Epithelial cell of esophagus (primary cell): Measurements from ENCODE around the gene LYSMD1.
"Not testable (repeated sequence)": the region's sequence is repeated elsewhere in the genome, so short reads cannot be mapped to it uniquely, and the experiment has no call there.

Experiments used
- DNase-seq: peaks from one replicate; pipeline ENCODE4 v3.0.0; 2010; ENCODE audit warnings: low read depth
- H3K4me3 ChIP-seq: 2 replicates; pipeline ENCODE4 v1.5.1; 2011; ENCODE audit warnings: mild to moderate bottlenecking, low read length, control low read depth
- CTCF ChIP-seq: IDR thresholded peaks from 2 replicates; pipeline ENCODE4 v1.5.1; 2011; ENCODE audit warnings: low read depth, mild to moderate bottlenecking, low read length, control low read depth, inconsistent platforms; ENCODE audit not compliant: insufficient read depth; ENCODE audit errors: missing control alignments

Gene LYSMD1, protein sequence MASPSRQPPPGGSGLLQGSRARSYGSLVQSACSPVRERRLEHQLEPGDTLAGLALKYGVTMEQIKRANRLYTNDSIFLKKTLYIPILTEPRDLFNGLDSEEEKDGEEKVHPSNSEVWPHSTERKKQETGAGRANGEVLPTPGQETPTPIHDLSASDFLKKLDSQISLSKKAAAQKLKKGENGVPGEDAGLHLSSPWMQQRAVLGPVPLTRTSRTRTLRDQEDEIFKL

DNA sequence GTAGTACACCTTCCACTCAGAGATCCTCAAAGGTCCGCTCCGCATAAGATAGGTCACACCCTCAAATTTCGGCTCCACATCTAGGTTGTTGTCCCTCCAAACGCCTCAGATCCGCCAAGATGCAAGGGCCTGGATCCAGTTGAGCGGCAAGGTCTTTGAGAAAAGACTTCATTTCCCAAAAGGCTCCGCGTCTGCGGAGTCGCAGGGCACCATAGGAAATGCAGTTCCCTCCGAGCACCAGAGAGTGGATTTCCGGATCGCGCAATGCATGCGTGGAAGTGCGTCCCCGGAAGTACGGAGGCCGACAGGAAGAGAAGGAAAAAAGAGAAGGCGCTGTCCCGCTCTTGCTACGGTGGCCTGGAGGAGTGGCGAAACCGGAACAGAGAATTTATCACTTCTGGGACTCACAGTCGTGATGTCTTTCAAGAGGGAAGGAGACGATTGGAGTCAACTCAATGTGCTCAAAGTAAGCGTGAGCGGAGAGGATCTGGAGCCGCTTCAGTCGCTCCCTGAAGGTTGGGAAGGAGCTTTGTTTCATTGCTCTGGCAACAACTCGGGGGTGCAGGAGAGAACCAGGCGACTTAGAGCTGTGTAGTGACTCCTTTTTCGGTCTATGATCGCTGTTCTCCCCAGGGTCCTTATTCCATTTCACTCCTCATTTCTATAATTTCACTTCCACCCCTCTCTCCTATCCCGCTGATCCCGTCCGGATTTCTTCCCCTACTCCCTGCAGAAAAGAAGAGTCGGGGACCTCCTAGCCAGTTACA lies at the start of gene LYSMD1, which contains the start of gene SCNM1:
Gene LYSMD1, minus strand, starts transcription at position 165 of the 767 bp plus-strand sequence. CDS start 644 bp downstream, outside the sequence.
Gene SCNM1, plus strand, starts transcription at position 407 of the 767 bp plus-strand sequence. Its CDS starts 9 bp downstream, at position 416.
- no peak for TF ChIP-seq CTCF
- H3K4me3 ChIP-seq, result peak within 1 kb of the TSS; percentile 100
- peak; percentile 99 for DNase-seq

DNA sequence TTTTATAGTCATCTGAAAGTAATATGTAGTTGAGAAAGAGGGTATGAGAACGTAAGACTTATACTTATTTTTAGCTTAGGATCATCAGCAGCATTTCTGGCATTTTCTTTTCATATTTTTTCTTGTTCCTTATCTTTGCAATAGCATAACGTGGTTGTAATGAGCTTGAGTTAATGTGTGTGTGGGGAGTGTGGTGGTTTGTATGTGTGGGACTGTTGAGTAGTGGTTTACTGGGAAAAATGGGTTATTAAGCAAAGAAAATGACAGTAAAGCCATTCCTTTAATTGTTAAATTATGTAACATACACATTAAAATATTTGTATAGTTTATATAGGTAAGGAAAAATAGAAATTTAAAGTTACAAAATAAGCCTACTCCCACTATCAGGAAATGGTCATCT lies 47.9 kb upstream of the LYSMD1 start:
- no peak overlapping the region for H3K4me3 ChIP-seq
- no peak for DNase-seq
- no peak for TF ChIP-seq CTCF

DNA sequence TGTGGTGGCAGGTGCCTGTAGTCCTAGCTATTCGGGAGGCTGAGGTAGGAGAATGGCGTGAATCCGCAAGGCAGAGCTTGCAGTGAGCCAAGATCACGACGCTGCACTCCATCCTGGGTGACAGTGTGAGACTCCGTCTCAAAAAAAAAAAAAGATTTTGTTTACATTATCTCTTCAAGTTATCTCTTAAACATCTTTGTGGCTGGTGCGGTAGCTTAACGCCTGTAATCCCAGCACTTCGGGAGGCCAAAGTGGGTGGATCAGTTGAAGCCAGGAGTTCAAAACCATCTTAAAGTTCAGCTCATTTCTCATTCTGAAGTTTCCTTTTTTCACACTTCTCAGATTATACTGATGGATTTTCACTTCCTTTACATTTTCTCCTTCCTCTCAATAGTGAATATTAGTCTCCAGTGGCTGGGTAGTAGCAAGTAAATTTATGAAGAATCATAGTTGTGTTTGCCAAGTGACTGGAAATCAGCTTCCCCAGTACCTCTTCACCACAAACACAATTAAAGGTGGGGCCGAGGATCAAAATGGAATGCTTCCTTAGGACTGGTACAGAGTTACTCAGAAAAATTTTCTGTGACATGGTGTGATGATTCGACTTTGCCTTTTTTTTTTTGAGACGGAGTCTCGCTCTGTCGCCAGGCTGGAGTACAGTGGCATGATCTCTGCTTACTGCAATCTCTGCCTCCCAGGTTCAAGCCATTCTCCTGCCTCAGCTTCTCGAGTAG lies 46.4 kb upstream of the LYSMD1 start:
- DNase-seq, result peak; percentile 50
- no peak for TF ChIP-seq CTCF
- H3K4me3 ChIP-seq, result no peak overlapping the region

GRCh38 chr1:151210830-151211229 lies 45.1 kb upstream of the LYSMD1 start:
- DNase-seq, result peak; percentile 24
- TF ChIP-seq CTCF, result no peak
- no peak overlapping the region for H3K4me3 ChIP-seq

DNA sequence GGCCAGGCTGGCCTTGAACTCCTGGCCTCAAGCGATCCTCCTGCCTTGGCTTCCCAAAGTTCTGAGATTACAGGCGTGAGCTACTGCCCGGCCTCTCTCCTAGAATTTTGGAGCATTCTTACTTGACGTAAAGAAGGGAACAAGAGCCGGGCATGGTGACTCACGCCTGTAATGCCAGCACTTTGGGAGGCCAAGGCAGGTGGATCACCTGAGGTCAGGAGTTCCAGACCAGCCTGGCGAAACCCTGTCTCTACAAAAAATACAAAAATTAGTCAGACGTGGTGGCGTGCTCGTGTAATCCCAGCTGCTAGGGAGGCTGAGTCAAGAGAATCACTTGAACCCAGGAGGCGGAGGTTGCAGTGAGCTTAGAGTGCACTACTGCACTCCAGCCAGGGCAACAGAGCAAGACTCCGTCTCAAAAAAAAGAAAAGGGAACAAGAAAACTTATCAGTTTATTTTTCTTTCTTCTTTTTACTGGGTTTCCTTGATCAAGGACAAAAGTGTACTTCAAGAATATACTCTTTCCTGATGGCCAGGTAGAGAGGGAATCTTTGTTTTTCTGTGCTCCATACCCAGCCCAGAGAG lies 39.8 kb upstream of the LYSMD1 start:
- DNase-seq, H3K4me3 ChIP-seq: not testable (repeated sequence)

- H3K4me3 ChIP-seq, result peak overlapping the region; percentile 100
- DNase-seq, result peak; percentile 86
- TF ChIP-seq CTCF, result no peak
These were observed 34.3 kb upstream of the LYSMD1 start for GRCh38 chr1:151199873-151200581.
